GM12892 (cell line): ENCODE measurements around the gene NFE2L3.
"Not testable (repeated sequence)": the region's sequence is repeated elsewhere in the genome, so short reads cannot be mapped to it uniquely, and the experiment has no call there.

Experiments used
- DNase-seq: peaks from one replicate; pipeline ENCODE4 v3.0.0; 2011; ENCODE audit not compliant: insufficient read length
- FAIRE-seq: peaks from 2 replicates; lab custom pipeline; 2011; peaks lifted over from hg19 to GRCh38; lab: Jason Lieb, UNC
- POLR2A ChIP-seq: IDR thresholded peaks from 2 replicates; pipeline ENCODE4 v1.6.1; 2011; ENCODE audit warnings: low read depth, low read length, control low read depth
- POLR2AphosphoS5 ChIP-seq: IDR thresholded peaks from 2 replicates; pipeline ENCODE4 v1.6.1; 2011; ENCODE audit warnings: low read depth, low read length, control low read depth
- TAF1 ChIP-seq: IDR thresholded peaks from 2 replicates; pipeline ENCODE4 v1.6.1; 2011; ENCODE audit warnings: low read depth, mild to moderate bottlenecking, control low read depth, low read length, borderline replicate concordance

NFE2L3 gene

GRCh38 chr7:26149391-26149977 lies 2.5 kb upstream of the NFE2L3 start:
- TF ChIP-seq POLR2AphosphoS5 = no peak
- no peak for TF ChIP-seq TAF1
- TF ChIP-seq POLR2A = no peak
- FAIRE-seq (no peak), DNase-seq (no peak)

- TF ChIP-seq TAF1 (no peak), POLR2A (no peak), POLR2AphosphoS5 (no peak)
- DNase-seq (no peak), FAIRE-seq (peak; percentile 33)
These were observed 902 bp upstream of the NFE2L3 start for GRCh38 chr7:26151096-26151495.

- no peak for TF ChIP-seq TAF1
- peak; percentile 5 for FAIRE-seq
- no peak for DNase-seq
These were observed 397 bp upstream of the NFE2L3 start for GRCh38 chr7:26151650-26151952.

GRCh38 chr7:26152782-26153240 lies 813 bp downstream of the NFE2L3 start:
- DNase-seq, FAIRE-seq: not testable (repeated sequence)

- DNase-seq (no peak), FAIRE-seq (peak; percentile 30)
- TF ChIP-seq POLR2A = no peak
- TF ChIP-seq TAF1 = no peak
- no peak for TF ChIP-seq POLR2AphosphoS5
These were observed 1.3 kb downstream of the NFE2L3 start for GRCh38 chr7:26153241-26153822.

GRCh38 chr7:26153823-26154783 lies 2.1 kb downstream of the NFE2L3 start:
- TF ChIP-seq POLR2A = no peak
- TF ChIP-seq POLR2AphosphoS5 = no peak
- TF ChIP-seq TAF1 = no peak
- FAIRE-seq (no peak), DNase-seq (no peak)

GRCh38 chr7:26155531-26156375 lies 3.8 kb downstream of the NFE2L3 start:
- DNase-seq (no peak), FAIRE-seq (no peak)
- TF ChIP-seq TAF1 (no peak), POLR2AphosphoS5 (no peak), POLR2A (no peak)

- DNase-seq (no peak), FAIRE-seq (peak; percentile 67)
- TF ChIP-seq POLR2AphosphoS5 = no peak
- TF ChIP-seq POLR2A = peak; percentile 39
These were observed 4.7 kb downstream of the NFE2L3 start for GRCh38 chr7:26156451-26157420.

GRCh38 chr7:26157520-26158105 lies 5.6 kb downstream of the NFE2L3 start:
- DNase-seq (no peak), FAIRE-seq (no peak)
- TF ChIP-seq TAF1 = no peak
- no peak for TF ChIP-seq POLR2AphosphoS5
- TF ChIP-seq POLR2A = no peak

- no peak for FAIRE-seq
- TF ChIP-seq POLR2A (no peak), POLR2AphosphoS5 (no peak), TAF1 (no peak)
- no peak for DNase-seq
These were observed 7.2 kb downstream of the NFE2L3 start for GRCh38 chr7:26159243-26159642.
